ENCODE results near the gene EEIG2. TPM values are rescaled to one million over a fixed set of nuclear protein-coding genes. Genes with fewer than 3 reads are reported as not detected.

Gene EEIG2
- total and polyA plus RNA-seq, 9 of the 15 experiments (the other 6 are each of a cell fraction or from before 2014, with no cell fraction given) = 6.1 to 26.9 (median 15.2) TPM

- peak; percentile 85 for TF ChIP-seq DPF2 (IDR thresholded peaks at IDR 0.05)
- TF ChIP-seq EP400 (IDR thresholded peaks at IDR 0.05) = peak; percentile 22; the same call in 1 of the 2 replicates
- TF ChIP-seq POLR2AphosphoS2 (IDR thresholded peaks at IDR 0.05; ENCODE audit: low read length) = no peak
- TF ChIP-seq ETV6 (IDR thresholded peaks at IDR 0.05; ENCODE audit: borderline replicate concordance in 1 of 2, low read depth in 2 of 2, low read length in 1 of 2) = peak in 1 of 2 experiments; percentile 45; a peak in 1 of 4 replicates
- TF ChIP-seq ETV6 (CRISPR knock-in tag; IDR thresholded peaks at IDR 0.05; ENCODE audit: borderline replicate concordance) = no peak
- no peak for TF ChIP-seq RNF219 (CRISPR knock-in tag; IDR thresholded peaks at IDR 0.05)
- TF ChIP-seq, protein P1, sequence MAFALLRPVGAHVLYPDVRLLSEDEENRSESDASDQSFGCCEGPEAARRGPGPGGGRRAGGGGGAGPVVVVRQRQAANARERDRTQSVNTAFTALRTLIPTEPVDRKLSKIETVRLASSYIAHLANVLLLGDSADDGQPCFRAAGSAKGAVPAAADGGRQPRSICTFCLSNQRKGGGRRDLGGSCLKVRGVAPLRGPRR (CRISPR knock-in tag; IDR thresholded peaks at IDR 0.05) = no peak; the same call in 1 of the 2 replicates
- TF ChIP-seq E2F6 (IDR thresholded peaks at IDR 0.05; ENCODE audit: borderline replicate concordance in 1 of 2, extremely low read depth in 1 of 2, insufficient read depth in 1 of 2, insufficient read length in 1 of 2, low read depth in 1 of 2, low read length in 1 of 2, poor library complexity in 1 of 2, severe bottlenecking in 1 of 2) = peak; percentile 66 to 85
- peak in 1 of 2 experiments; percentile 83; a peak in 3 of 4 replicates for TF ChIP-seq UBTF (IDR thresholded peaks at IDR 0.05; ENCODE audit: borderline replicate concordance in 1 of 2, low read depth in 2 of 2, low read length in 2 of 2)
- peak; percentile 80; the same call in 1 of the 2 replicates for TF ChIP-seq HDAC2 (IDR thresholded peaks at IDR 0.05)
- TF ChIP-seq RAD21 (CRISPR knock-in tag; conservative IDR thresholded peaks at IDR 0.05 in 1 of 2, IDR thresholded peaks at IDR 0.05 in 1 of 2) = peak; percentile 42 to 49
- peak; percentile 91 for TF ChIP-seq RB1 (IDR thresholded peaks at IDR 0.05; ENCODE audit: low read depth)
- TF ChIP-seq BACH1 (tag; IDR thresholded peaks at IDR 0.05) = no peak
- TF ChIP-seq SLC30A9 (CRISPR knock-in tag; IDR thresholded peaks at IDR 0.05) = no peak
- peak; percentile 9; the same call in 1 of the 2 replicates for TF ChIP-seq ZNF79 (CRISPR knock-in tag; IDR thresholded peaks at IDR 0.05; ENCODE audit: low read depth)
- TF ChIP-seq CBFA2T3 (IDR thresholded peaks at IDR 0.05) = peak; percentile 59
- no peak for TF ChIP-seq EHMT2 (IDR thresholded peaks at IDR 0.05)
- TF ChIP-seq, protein P2, sequence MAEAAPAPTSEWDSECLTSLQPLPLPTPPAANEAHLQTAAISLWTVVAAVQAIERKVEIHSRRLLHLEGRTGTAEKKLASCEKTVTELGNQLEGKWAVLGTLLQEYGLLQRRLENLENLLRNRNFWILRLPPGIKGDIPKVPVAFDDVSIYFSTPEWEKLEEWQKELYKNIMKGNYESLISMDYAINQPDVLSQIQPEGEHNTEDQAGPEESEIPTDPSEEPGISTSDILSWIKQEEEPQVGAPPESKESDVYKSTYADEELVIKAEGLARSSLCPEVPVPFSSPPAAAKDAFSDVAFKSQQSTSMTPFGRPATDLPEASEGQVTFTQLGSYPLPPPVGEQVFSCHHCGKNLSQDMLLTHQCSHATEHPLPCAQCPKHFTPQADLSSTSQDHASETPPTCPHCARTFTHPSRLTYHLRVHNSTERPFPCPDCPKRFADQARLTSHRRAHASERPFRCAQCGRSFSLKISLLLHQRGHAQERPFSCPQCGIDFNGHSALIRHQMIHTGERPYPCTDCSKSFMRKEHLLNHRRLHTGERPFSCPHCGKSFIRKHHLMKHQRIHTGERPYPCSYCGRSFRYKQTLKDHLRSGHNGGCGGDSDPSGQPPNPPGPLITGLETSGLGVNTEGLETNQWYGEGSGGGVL (CRISPR knock-in tag; IDR thresholded peaks at IDR 0.05) = no peak
These were observed at the start of gene EEIG2 (continued) for GRCh38 chr1:108559215-108560186.

All from K562 (cell line).